GM19193 (cell line): ENCODE data around the gene PPP5C.

Source experiments
- POLR2A ChIP-seq: IDR thresholded peaks from 4 replicates; pipeline ENCODE4 v1.6.1; 2011; ENCODE audit not compliant: insufficient read depth, insufficient read length; ENCODE audit errors: extremely low read depth

PPP5C gene

GRCh38 chr19:46351241-46352041, 4.6 kb downstream of the PPP5C start:
- TF ChIP-seq POLR2A, result no peak

- TF ChIP-seq POLR2A, result no peak
Observed at GRCh38 chr19:46353730-46354528, 7.0 kb downstream of the PPP5C start.

- no peak for TF ChIP-seq POLR2A
Observed at GRCh38 chr19:46355234-46356148, 8.6 kb downstream of the PPP5C start.

GRCh38 chr19:46356149-46357055, 9.5 kb downstream of the PPP5C start:
- no peak for TF ChIP-seq POLR2A

- TF ChIP-seq POLR2A, result no peak
Observed at GRCh38 chr19:46357846-46358583, 11.1 kb downstream of the PPP5C start.

GRCh38 chr19:46361915-46362314, 15.0 kb downstream of the PPP5C start:
- TF ChIP-seq POLR2A, result no peak

- no peak for TF ChIP-seq POLR2A
Observed at GRCh38 chr19:46364359-46364758, 17.5 kb downstream of the PPP5C start.

- no peak for TF ChIP-seq POLR2A
Observed at GRCh38 chr19:46365561-46365960, 18.7 kb downstream of the PPP5C start.

GRCh38 chr19:46366620-46367292, 19.9 kb downstream of the PPP5C start:
- TF ChIP-seq POLR2A, result no peak

GRCh38 chr19:46367426-46367825, 20.5 kb downstream of the PPP5C start:
- TF ChIP-seq POLR2A, result no peak

GRCh38 chr19:46368116-46368515, 21.2 kb downstream of the PPP5C start:
- TF ChIP-seq POLR2A, result no peak

GRCh38 chr19:46369817-46370216, 22.9 kb downstream of the PPP5C start:
- no peak for TF ChIP-seq POLR2A
